Astrocyte of the cerebellum (primary cell): ENCODE results near the gene EIF4E1B.

ENCODE experiments used
- DNase-seq: peaks from one replicate; pipeline ENCODE4 v3.0.0-alpha.2; 2011; ENCODE audit warnings: low read depth
- H3K4me3 ChIP-seq: 2 replicates; pipeline ENCODE4 v1.5.1; 2011; ENCODE audit warnings: mild to moderate bottlenecking, low read depth, low read length, moderate library complexity
- CTCF ChIP-seq: IDR thresholded peaks from 2 replicates; pipeline ENCODE4 v1.5.1; 2012; ENCODE audit warnings: low read length, low read depth, moderate library complexity, mild to moderate bottlenecking; ENCODE audit errors: missing control alignments
- in situ Hi-C: cut with HindIII; loops from 2 replicates; pipeline ENCODE4 v1.10.0; 2017; ENCODE audit warnings: low sequenced_read_pairs

EIF4E1B gene

GRCh38 chr5:176695073-176695472, 64.6 kb downstream of the EIF4E1B start:
- H3K4me3 ChIP-seq: no peak overlapping the region
- no peak for TF ChIP-seq CTCF
- no peak for DNase-seq
- in situ Hi-C loops: no loop called here
